NT2/D1 (cell line): ENCODE data around the gene IMPDH1.

Source experiments
- SUZ12 ChIP-seq: IDR thresholded peaks from 2 replicates; pipeline ENCODE4 v1.6.1; 2011; ENCODE audit not compliant: insufficient read length, insufficient read depth; ENCODE audit errors: extremely low read depth
- YY1 ChIP-seq: IDR thresholded peaks from 2 replicates; pipeline ENCODE4 v1.6.1; 2011; ENCODE audit not compliant: insufficient read length, insufficient read depth
- ZNF274 ChIP-seq: IDR thresholded peaks from 2 replicates; pipeline ENCODE4 v1.6.1; 2011; ENCODE audit warnings: mild to moderate bottlenecking, low read depth, low read length

DNA sequence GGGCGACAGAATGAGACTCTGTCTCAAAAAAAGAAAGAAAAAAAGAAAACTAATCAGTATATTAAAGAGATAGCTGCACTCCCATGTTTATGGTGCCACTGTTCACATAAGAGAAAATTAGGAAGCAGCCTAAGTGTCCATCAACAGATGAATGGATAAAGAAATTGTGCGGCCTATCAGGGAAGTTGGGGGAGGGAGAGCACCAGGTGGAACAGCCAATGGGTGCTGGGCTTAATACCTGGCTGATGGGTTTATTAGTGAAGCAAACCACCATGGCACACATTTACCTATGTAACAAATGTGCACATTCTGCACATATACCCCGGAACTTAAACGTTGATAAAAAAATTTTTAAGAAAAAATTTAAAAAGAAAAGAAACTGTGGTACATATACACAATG lies 39.3 kb downstream of the IMPDH1 start:
- TF ChIP-seq YY1 (no peak), ZNF274 (no peak), SUZ12 (no peak)
